GM12892 (cell line): Measurements from ENCODE around the gene SERPINE1.
A peak's percentile ranks its signal among the peaks of the same experiment; 100 is the strongest.
"Not testable (repeated sequence)": the region's sequence is repeated elsewhere in the genome, so short reads cannot be mapped to it uniquely, and the experiment has no call there.

Experiments
- DNase-seq: peaks from one replicate; pipeline ENCODE4 v3.0.0; 2011; ENCODE audit not compliant: insufficient read length
- FAIRE-seq: peaks from 2 replicates; lab custom pipeline; 2011; peaks lifted over from hg19 to GRCh38; lab: Jason Lieb, UNC
- POLR2A ChIP-seq: IDR thresholded peaks from 2 replicates; pipeline ENCODE4 v1.6.1; 2011; ENCODE audit warnings: low read depth, low read length, control low read depth
- POLR2AphosphoS5 ChIP-seq: IDR thresholded peaks from 2 replicates; pipeline ENCODE4 v1.6.1; 2011; ENCODE audit warnings: low read depth, low read length, control low read depth
- TAF1 ChIP-seq: IDR thresholded peaks from 2 replicates; pipeline ENCODE4 v1.6.1; 2011; ENCODE audit warnings: low read depth, mild to moderate bottlenecking, control low read depth, low read length, borderline replicate concordance

Gene SERPINE1

DNA sequence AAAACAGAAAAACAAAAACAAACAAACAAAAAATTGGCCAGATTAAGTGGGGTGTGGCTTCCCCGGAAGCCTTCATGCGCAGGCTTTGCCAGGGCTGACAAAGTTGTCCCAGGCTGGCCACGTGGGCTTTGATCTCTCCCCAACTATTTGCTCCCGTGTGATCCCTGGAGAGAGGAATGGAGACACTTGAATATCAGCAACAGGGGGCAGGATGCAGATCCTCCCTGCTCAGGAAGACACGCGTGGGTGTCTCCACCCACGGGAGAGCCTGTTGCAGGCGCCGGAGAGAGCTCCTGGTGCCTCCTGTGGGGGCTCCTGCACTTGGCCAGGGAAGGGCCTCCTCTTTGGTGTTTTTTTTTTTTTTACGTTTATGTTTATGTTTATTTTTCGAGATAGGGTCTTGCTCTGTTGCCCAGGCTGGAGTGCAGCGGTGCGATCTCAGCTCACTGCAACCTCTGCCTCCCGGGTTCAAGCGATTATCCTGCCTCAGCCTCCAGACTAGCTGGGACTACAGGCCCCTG lies 22.7 kb upstream of the SERPINE1 start:
- no peak for DNase-seq
- FAIRE-seq: no peak
- TF ChIP-seq POLR2AphosphoS5 (no peak), POLR2A (no peak), TAF1 (no peak)

DNA sequence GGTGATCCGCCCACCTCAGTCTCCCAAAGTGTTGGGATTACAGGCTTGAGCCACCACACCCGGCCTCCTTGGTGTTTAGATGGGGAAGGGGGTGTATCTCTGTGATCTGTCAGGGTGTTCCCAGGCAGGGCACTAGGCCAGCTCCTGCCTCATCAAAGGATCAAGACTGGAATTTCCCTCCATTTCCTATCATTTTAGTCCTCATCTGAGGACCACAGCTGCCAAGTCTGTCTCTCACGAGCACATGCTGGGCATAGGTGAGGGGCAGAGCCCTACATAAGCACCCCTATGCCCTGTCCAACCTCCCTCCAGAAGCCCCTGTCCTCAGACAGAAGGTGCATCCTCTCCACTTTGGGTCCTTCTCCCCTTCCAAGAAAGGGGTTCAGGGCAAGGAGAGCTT lies 22.1 kb upstream of the SERPINE1 start:
- DNase-seq (no peak), FAIRE-seq (no peak)
- TF ChIP-seq TAF1 (no peak), POLR2AphosphoS5 (no peak), POLR2A (no peak)

DNA sequence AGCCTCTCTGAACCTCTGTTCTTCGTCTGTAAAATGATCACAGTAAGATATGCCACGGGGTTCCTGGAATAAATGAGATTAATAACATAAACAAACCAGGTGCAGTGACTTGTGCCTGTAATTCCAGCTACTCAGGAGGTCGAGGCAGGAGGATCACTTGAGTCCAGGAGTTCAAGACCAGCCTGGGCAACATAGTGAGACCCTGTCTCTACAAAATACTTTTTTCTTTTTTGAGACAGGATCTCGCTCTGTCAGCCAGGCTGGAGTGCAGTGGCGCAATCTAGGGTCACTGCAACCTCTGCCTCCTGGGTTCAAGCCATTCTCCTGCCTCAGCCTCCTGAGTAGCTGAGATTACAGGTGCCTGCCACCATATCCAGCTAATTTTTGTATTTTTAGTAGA lies 21.7 kb upstream of the SERPINE1 start:
- DNase-seq, FAIRE-seq: not testable (repeated sequence)

DNA sequence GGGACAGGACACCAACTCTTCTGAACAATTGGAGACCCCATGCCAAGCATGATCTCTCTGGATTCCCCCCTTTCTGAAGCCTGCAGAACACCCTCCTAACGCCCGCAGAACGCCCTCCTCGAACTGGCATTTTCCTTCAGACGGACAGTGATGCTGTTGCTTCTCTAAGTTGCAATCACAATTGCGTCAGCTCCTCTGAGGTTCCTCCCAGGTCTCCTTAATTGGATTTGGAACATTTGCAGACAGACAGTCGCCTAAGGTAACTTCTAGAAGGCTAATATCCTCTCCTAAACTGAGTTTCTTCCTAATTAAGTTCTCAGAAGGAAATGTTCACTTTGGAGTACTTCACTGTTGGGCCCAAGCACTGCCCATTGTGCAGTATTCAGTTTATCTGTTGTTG lies 20.5 kb upstream of the SERPINE1 start:
- TF ChIP-seq POLR2AphosphoS5 (no peak), POLR2A (no peak), TAF1 (no peak)
- DNase-seq (no peak), FAIRE-seq (no peak)

DNA sequence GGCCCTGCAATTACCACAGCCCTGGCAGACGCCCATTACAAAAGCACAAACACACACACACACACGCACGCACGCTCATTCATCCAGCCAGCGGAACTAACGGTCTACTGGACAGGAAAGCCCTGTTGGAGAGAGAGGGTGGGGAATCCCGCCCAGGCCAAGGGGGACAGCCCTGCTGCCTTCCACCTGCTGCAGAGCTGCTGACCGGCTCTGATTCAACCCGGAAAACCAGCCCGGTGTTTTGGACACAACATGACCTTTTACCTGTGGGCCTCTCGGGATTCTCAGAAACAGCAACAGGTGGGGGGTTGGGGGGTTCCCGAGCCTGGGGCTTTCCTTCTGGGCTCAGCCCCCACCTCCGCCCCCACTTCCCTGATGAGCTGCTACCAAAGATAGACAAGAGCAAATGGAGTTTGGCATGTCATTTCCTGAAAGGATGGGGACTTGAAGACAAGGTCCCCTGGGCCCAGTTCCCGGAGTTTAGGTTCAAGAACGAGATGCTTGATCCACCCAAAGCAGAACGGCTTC lies 18.5 kb upstream of the SERPINE1 start:
- peak; percentile 58 for DNase-seq
- FAIRE-seq: peak; percentile 78
- TF ChIP-seq POLR2A (no peak), TAF1 (no peak), POLR2AphosphoS5 (no peak)

DNA sequence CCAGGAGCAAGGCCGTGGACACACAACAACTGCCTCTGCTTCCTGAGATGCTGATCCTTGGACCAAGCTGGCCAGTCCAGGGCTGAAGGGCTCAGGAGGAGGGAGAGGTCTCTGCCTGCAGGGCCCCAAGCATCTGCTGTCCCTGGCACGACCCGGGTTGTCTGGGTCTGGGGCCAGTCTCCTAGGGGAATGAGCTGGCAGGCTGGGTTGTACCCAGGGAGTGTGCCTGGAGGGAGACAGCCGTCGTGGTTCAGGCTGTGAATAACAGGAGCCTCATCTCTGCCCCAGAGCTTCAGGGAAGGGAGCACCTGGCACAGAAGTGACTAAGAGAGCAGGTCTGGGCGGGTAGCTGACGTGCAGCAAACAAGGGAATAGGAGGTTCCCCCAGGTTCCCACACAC lies 17.9 kb upstream of the SERPINE1 start:
- DNase-seq (no peak), FAIRE-seq (no peak)
- TF ChIP-seq POLR2AphosphoS5 (no peak), POLR2A (no peak), TAF1 (no peak)

DNA sequence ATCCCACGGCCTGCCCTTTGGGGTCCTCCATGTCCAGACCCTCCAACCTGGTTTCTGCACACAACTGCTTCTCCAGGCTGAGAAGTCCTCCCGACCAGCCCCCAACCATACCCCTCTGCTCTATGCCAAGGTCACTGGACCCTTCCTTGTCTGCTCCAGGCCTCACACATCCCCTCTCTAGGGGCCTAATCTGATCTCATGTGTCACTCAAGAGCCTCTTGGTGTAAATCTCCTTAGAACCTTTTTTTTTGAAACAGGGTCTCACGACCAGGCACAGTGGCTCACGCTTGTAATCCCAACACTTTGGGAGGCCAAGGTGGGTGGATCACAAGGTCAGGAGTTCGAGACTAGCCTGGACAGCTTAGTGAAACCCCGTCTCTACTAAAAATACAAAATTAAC lies 17.5 kb upstream of the SERPINE1 start:
- no peak for TF ChIP-seq POLR2A
- TF ChIP-seq POLR2AphosphoS5: no peak
- TF ChIP-seq TAF1: no peak
- DNase-seq (no peak), FAIRE-seq (no peak)

DNA sequence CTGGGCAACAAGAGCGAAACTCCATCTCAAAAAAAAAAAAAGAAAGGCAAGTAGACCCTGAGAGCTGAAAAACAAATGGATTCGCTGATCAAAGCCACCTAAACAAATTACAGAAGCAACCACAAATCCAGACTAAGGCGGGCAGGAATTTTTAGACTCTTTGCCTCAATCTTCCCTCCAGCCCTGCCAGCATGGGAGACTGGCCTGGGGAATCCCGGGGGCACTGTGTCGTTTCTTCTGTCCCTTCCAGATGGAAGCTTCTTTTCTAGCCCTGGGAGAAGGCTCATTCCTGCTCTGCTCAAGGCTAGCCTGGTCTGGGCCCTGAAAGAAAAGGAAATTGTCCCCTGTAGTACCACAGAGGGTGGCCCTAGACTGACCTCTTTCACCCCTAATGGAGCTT lies 15.6 kb upstream of the SERPINE1 start:
- DNase-seq (no peak), FAIRE-seq (no peak)
- TF ChIP-seq POLR2AphosphoS5 (no peak), POLR2A (no peak), TAF1 (no peak)

DNA sequence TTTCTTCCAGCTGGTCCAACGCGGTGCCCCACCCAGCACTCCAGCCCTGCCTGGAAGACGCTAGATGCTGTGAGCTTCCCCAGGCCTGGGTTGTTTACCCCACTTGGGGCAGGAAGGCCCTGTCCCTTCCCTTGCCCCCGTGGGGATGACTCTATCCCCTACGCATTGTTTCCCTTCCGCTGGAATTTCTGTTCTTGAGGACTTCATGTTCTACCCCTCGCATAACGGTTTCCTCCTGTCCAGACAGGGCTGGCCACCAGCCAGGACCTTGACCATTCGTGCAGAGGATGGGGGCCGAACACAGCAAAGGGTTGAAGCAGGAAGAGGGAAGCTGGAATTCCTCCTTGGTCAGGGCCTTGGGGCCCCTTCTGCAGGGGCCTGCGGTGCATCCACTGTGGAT lies 14.7 kb upstream of the SERPINE1 start:
- DNase-seq (no peak), FAIRE-seq (no peak)
- TF ChIP-seq POLR2A (no peak), TAF1 (no peak), POLR2AphosphoS5 (no peak)

DNA sequence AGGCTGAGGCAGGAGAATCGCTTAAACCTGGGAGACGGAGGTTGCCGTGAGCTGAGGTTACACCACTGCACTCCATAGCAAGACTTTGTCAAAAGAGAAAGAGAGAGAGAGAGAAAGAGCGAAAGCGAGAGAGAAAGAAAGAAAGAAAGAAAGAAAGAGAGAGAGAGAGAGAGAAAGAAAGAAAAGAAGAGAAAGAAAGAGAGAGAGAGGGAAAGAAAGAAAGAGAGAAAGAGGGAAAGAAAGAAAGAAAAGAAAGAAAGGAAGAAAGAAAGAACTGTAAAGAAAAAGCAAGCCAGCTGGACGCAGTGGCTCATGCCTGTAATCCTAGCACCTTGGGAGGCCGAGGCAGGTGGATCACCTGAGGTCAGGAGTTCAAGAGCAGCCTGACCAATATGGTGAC lies 13.8 kb upstream of the SERPINE1 start:
- not testable (repeated sequence) for DNase-seq, FAIRE-seq

DNA sequence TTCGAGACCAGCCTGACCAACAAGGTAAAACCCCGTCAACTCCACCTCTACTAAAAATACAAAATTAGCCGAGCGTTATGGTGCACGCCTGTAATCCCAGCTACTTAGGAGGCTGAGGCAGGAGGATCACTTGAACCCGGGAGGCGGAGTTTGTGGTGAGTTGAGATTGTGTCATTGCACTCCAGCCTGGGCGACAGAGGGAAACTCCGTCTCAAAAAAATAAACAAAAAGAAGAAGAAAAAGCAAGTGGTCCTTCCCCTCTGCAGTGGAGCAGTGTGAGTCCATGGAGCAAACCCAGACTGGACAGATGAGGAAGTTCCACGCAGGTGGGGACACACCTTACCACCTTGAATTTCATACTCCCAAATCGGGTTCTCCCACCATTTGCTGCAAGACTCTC lies 13.1 kb upstream of the SERPINE1 start:
- DNase-seq: no peak
- no peak for FAIRE-seq
- TF ChIP-seq TAF1 (no peak), POLR2A (no peak), POLR2AphosphoS5 (no peak)

DNA sequence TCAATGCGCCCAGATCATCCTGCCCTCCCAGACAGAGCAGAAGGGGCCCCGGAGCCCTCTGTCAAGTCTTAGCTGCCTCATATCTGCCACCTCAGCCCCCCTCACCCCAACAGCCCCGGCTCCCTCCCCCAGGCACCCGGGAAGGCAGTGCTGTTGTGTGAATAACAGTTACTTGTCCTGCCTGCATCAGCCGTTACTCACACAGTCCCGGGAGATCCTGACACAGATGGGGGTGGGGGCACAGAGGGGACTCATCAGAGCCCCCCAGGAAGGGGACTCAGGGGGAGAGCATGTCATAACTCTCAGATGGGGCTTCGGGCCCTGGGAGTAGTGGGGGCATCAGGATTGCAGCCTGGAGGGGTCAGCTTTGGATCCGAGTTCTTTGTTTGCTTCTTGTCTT lies 12.4 kb upstream of the SERPINE1 start:
- TF ChIP-seq POLR2A: no peak
- TF ChIP-seq TAF1: no peak
- no peak for TF ChIP-seq POLR2AphosphoS5
- no peak for DNase-seq
- no peak for FAIRE-seq

DNA sequence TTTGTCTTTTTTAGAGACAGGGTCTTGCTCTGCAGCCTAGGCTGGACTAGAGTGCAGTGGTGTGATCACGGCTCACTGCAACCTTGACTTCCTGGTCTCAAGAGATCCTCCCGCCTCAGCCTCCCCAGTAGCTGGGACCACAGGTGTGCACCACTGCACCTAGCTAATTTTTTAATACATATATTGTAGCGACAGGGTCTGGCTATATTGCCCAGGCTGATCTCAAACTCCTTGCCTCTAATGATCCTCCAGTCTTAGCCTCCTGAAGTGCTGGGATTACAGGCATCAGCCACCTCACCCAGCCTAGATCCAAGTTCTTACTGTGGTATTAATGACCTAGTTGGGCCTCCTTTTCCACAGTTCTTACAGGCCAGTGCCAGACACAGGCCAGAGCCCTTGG lies 11.7 kb upstream of the SERPINE1 start:
- FAIRE-seq (no peak), DNase-seq (no peak)
- TF ChIP-seq POLR2AphosphoS5 (no peak), TAF1 (no peak)

DNA sequence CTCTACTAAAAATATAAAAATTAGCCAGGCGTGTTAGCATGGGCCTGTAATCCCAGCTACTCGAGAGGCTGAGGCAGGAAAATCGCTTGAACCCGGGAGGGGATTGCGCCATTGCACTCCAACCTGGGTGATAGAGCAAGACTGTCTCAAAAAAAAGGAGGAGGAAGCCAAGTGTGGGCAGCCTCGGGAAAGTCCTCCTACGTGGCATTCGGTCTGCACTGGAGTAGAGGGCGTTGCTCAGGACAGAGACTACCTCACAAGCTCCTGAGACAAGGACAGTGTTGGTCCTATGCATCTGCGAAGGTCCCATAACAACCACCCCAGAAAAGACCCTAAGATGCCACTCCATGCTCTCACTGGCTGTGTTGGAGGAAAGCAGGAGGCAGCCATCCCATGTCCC lies 10.0 kb upstream of the SERPINE1 start:
- TF ChIP-seq TAF1 (no peak), POLR2AphosphoS5 (no peak), POLR2A (no peak)
- FAIRE-seq: no peak

More for the DNA sequence above, 10.0 kb upstream of the SERPINE1 start:
- no peak for DNase-seq
